Stimulated activated CD4-positive, alpha-beta T cell treated with anti-CD3 and anti-CD28 coated beads, Interleukin-15, amount 100 ng/mL, for 24 hours (primary cell): ENCODE results near the gene HOXD12.

Source experiments
- DNase-seq: peaks from one replicate; pipeline ENCODE4 v3.0.0-alpha.2; 2020

HOXD12 gene

GRCh38 chr2:176136374-176137251, 37.0 kb downstream of the HOXD12 start:
- DNase-seq: no peak

- DNase-seq: no peak
Measured at GRCh38 chr2:176137252-176137580, 37.6 kb downstream of the HOXD12 start.

- no peak for DNase-seq
Measured at GRCh38 chr2:176137906-176138305, 38.3 kb downstream of the HOXD12 start.

DNA sequence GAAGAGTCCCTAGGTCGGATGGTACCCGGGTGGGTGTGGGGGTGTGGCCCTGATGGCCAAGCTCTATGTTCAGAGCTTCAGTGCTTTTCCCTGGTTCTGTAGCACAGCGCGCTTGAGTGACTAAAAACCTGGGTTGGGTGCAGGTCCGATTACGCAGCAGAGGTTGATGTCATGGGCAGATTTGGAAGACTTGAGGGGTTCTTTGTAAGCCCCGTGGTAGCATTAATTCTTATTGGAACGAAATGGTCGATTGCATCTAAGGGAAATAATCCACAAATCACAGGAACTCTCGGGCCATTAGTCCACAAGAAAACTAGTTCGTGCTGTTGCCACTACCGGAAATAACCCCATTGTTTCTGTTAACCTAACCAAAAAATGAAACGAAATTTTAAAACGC, 38.9 kb downstream of the HOXD12 start:
- no peak for DNase-seq

GRCh38 chr2:176138923-176139660, 39.5 kb downstream of the HOXD12 start:
- DNase-seq: no peak

DNA sequence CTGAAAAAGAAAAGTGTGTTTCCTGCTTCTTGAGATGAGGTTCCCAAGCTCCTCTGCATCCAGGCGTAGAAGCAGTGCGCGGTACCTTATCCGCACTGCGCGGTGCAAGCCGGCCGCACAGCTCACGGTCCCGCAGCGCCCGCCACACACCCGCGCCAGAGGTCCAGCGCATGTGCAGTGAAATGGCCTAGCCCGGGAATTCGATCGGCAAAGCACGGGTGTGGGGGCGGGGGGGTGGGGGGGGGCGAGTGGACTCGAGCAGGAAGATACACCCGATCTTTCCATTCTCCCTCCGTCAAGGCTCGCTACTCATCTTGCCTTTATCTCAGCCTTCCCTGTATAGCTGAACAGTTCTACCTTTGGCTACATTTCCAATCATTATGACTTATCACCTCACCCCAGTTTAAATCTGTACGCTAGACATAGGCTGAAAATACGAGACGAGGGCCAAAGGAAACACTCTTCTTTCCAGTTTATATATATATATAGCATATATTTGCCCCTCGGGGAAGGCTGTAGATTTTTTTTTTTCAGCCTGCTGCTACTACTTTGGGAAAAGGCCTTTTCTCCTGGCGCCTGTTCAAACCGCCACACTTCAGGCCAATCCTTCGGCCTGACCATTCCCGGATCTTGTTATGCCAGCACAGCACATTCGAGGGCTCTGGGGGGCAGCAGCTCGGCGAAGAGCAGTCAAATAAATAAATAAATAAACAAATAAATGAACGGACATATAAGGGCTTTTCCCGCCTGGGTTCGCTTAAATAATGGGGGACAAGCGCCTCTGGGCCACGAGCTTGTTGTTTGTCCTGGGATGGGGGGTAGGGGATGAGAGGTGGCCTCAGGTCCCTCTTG, 40.3 kb downstream of the HOXD12 start:
- DNase-seq: no peak

DNA sequence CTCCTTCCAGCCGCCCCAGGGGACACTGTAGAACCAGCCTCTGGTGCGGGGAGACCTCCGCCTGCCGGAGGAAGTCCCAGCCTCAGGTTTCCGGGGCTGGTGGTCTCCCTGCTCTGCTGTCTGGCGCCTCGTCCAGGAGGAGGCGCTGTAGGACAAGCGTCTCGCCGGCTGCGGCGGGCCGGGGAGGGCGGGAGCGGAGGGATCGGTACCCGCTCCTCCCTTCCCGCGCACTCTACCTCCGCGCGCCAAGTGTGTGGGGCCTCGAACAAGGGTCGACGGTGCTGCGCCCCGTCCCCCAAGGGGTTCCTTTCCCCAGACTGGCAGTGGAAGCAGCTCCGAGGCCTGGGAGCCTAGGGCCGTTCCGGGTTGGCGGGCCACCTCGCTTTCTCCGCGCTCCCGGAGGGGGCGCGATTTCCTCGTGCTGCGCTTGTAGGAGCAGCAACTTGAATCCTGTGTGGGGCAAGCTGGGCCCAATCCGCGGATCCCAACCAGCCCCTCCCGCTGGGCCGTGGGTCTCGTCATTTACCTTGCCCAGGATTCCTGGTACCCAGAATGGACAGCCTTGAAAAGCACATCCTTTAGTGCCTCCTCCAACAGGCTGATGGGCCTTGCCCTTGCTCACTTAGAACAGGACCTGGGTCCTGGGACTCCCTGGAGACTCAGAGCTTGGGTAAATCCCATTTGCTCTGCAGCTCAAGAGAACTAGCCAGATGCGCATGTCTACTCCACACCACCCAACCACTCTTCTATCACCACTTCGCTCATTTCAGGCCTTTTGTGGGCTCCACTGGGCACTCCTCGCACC, 41.1 kb downstream of the HOXD12 start:
- DNase-seq: peak; percentile 78

GRCh38 chr2:176142281-176142680, 42.7 kb downstream of the HOXD12 start:
- no peak for DNase-seq

DNA sequence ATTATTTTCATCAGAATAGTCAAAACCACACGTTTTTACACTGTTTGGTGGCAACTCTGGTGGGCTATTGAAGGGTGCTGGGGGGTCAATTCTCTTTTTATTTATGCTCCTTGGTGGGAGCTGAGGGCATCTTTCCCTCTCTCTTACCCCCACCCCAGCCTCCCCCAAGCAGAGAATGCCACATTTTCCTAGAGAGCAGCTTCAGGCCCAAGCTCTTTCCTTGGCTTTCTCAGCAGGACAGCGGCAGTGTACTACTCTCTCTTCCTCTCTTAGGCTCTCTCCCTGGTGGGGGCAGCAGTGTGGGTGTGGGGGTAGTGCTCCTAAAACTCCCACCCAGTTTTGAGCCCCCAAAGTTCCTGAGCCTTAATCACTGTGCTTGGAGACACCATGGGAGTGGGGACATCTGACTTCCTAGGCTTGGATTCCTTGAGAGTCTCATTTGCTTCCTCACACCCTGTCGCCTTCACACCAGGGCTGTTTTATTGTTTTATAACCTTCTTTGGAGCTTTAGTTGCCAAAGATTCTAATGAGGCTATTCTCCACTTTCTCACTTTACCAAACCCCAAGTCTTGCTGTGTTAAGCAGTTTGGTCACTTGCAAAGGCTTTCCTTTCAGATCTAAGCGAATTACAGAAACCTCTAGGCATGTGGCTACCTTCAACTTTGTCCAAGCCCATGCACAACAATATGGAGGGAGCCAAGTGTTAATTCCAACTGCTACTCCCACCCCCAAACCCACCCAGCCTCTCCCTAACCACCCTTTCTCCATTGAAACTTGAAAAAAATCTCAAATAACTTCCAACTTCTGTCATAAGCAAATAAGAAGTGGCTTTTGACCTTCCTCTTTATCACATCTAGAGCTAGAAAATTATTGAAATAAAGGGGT, 45.7 kb downstream of the HOXD12 start:
- no peak for DNase-seq

DNA sequence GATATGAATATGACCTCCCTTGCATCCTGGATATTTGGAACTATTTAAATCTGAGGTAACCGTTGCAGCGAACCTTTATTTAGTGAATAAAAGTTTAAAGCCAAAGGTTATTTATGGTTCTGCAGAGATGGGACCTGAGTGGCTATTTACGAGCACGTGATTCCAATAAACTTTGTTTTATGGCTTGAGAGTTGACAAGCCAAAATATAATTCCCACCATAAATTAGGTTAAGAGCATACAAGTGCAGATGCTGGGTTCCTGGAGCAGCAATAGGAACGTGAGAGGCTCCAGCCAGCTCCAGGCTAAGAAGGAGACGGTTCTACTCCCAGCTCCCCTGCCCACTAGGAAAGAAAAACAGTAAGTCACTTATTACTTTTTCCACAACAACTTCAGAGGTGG, 46.5 kb downstream of the HOXD12 start:
- DNase-seq: no peak

DNA sequence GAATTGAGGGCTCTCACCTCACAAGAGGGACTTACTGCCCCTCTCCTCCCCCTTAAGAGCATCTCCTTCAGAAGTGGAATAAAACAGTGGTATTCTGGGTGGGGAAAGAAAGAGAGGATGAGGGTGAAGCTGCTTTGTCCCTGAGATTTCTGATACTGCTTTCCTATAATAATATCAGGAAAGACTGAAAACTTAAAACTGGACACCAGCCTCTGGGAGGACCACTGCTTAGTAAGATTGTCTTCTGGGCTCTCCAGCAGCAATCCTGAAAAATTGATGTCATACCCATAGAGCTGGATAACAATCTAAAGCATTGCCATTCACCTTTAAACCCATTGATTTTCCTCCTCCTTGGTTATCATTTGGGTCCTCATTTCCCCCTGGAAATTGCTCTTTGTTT, 47.0 kb downstream of the HOXD12 start:
- no peak for DNase-seq

- no peak for DNase-seq
Measured at GRCh38 chr2:176147210-176147799, 47.7 kb downstream of the HOXD12 start.

DNA sequence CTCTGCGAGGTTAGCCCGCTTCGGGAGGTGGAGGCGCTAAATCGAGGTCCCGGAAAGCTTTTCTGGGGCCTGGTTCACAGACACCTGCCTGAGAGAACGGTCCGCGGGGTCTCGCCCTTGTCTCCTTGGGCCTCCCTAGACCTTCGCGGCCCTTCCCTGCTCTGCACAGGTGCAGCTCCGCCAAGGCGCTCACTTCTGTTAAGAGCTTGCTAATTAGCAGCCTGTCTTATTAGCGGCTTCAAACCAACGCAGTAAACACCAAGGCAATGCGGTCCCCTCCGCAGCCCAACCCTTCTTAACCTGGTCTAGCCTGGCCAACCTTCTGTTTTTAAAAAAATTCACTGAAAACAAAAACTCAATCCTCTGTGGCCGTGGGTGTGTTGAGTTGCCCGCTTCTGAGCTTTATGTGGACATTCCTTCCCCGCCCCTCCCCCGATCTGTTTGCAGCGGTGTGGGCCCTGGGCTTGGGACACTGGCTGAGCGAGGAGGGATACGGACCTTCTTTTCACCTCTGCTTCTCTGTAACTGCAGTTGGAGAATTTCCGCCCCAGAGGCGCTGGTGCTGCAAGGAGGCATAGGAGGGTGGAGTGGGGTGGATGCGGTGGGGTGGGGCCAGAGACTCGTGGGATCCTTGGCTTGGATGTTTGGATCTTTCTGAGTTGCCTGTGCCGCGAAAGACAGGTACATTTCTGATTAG, 48.4 kb downstream of the HOXD12 start:
- no peak for DNase-seq

DNA sequence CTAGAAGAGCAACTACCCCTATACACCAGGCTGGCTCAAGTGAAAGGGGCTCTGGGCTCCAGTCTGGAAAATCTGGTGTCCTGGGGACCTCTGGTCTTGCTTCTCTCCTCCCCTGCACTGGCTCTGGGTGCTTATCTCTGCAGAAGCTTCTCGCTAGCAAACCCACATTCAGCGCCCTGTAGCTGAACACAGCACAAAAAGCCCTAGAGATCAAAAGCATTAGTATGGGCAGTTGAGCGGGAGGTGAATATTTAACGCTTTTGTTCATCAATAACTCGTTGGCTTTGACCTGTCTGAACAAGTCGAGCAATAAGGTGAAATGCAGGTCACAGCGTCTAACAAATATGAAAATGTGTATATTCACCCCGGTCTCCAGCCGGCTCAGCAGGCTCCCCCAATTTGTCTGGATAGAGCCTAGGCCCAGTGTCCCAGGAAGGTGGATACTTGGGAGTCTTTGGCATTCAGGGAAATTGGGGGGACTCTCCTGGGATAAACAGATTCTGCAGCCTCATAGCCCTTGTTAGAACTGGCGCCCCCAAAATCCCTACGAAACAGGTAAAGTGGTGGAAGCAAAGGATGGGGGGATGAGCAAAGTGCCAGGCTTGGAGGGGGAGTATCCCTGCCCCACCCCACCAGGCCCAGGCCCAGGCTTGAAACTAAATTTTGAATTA, 49.3 kb downstream of the HOXD12 start:
- DNase-seq: no peak

GRCh38 chr2:176149481-176149938, 49.9 kb downstream of the HOXD12 start:
- DNase-seq: no peak

DNA sequence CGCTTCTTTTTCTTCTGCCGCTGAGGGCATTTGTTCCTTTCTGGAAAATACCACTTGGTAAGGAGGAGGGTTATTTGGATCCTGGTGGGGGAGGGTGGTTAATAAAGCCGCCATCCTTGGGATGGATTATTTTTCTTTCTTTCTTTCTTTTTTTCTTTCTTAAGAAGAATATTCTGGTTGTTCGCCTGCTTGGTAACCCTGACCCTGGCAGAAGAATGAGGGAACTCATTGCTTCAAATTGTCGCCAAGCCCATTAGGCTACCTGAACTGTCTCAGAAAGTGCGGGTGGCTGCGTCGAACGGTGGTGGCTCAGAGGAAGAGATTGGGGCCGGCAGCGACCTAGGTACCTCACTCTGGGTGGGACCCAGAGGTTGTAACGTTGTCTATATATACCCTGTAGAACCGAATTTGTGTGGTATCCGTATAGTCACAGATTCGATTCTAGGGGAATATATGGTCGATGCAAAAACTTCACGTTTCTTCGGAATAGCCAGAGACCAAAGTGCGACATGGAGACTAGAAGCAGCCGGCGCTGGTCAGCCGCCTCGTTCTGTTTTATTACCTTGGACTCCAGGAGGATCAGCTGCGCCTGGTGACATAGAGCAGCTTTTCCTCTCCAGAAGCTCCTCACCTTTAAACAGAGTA, 50.5 kb downstream of the HOXD12 start:
- no peak for DNase-seq

DNA sequence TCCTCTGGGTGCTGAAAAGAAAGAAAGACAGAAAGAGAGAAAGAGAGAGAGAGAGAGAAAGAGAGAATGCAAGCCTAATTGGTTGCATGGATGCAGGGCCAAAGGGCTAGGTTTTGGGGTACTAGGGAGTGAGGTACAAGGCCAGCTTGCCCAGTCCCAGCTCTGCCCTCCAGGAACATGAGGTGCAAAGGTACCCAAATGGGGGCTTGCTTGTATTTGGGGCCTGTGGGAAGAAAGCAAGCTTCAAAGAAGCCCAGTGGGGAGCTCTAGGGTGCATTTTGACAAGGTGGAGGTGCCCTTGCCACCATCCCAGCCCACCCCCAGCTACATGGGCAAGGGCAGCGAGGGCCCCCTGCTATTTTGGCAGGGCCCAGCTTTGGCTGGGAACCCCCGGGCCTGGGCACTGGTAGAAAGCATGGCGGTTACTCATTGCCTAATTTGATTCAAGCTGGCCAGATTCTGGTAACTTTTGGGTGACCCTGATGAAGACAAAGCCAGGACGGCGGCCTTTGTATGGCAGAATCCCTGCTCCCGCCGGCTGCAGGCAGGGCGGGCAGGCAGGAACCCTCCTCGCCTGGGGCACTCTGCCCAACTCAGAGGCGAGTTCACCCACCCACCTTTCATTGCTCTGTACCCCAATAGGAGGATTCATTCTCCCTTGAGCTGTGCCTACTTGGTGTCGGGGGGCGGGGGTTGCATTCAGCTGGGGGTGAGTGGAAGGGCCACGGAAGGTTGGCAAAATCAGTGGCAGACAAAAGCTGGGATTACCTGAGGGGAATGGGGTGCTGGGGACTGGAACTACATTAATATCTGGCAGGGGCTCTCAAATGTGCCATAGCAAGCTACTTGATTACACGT, 51.2 kb downstream of the HOXD12 start:
- no peak for DNase-seq
